ENCODE results near the gene FTO.

FTO gene

DNA sequence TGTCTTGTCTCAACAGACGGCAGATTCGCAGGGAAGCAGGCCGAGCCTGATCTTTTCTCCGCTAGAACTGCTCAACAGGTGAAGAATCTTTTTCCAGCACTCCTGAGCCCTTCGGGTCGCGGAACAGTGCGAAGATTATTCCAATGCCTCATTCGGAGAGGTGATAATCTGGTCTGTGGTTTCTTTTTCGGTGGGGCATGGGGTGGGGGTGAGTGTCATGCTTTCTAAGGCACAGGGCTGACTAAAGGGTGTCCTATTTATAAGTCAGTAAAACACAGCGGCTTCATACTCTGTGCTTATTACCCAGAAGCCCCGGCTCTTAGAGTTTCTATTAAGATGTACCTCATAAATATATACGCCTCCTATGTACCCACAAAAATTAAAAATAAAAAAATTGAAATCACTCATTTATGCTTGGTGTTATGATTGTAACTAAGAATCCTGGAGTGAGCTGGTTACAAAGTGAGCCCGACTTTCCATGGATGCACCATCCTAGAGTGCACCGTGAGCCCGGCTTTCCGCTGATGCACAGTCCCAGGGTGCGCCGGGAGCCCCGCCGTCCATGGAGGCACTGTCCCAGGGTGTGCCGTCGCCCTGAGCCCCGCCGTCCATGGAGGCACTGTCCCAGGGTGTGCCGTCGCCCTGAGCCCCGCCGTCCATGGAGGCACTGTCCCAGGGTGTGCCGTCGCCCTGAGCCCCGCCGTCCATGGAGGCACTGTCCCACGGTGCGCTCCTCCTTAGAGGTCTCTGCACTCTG is 417.8 kb downstream of the FTO start:
- no peak for DNase-seq (ENCODE audit: low read depth in 2 of 2)

DNA sequence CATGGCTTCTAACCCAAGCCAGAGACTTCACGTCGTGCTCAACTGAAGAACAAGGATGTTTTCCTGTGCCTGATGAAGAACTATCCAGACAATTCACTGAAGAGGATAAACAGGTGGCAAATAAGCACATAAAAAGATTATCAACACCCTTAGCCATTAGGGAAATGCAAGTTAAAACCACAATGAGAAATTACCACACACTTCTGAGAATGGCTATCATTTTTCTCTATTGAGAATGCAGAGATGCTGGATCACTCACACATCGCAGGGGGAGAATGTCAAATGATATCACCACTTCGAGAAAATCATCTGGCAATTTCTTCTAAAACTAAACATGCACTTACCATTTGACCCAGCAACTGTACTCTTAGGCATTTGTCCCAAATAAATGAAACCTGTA is 419.8 kb downstream of the FTO start:
- no peak for DNase-seq (ENCODE audit: low read depth in 2 of 2)

DNA sequence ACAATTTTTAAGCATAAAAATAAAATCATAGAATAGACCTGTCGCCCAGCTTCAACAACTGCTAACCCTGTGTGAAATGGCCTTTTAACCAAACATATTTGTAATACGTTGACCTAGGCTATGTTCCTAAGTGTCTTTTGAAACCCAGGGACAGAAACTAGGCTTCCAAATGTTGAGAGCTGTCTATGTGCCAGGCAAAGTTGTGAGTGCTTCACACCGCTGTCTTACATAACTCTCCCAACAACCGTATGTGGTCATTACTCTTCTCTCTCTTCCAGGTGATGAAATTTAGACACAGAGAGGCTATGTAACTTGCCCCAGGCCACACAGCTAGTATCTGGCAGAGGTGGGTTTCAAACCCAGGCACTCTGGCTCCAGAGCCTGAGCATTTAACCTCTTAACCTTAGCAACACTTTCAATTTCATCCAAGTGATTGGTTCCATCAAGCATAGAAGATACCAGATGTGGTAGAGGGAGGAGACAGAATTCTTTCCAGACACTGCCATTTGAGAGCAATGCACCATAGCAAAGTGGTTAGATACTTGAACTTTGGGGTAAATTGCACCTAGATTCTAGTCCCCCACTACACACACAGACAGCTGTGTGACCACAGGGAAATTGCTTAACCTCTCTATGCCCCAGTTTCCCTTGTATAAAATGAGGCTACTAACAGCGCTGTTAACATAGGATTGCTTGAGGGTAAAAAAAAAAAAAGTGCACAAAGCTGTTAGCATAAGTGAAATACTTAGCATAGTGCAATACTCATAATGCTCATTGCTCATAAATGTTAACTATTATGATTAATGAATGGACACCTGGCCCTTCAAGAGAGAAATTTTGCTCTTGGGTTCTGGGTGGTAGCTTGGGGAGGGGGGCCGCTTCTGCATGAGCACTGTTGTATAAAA is 422.0 kb downstream of the FTO start:
- no peak for DNase-seq (ENCODE audit: low read depth in 2 of 2)

DNA sequence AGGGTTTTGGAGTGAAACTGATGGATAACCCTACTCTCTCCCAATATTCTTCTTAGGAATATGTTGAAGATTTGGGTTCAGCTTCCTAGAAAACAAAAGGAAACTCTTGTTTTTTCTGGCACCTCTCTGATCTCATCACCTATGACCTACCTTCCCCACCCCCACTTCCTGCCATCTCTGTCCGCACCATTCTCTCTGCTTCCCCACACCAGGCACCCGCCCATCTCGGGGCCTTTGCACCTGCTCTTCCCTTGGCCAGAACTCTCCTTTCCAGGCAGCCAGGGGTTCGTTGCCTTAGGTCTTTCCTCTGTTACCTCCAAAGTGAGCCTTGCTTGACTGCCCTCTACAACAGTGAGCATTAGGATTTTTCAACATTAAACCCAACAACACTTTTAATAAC is 423.0 kb downstream of the FTO start:
- no peak for DNase-seq (ENCODE audit: low read depth in 2 of 2)

DNA sequence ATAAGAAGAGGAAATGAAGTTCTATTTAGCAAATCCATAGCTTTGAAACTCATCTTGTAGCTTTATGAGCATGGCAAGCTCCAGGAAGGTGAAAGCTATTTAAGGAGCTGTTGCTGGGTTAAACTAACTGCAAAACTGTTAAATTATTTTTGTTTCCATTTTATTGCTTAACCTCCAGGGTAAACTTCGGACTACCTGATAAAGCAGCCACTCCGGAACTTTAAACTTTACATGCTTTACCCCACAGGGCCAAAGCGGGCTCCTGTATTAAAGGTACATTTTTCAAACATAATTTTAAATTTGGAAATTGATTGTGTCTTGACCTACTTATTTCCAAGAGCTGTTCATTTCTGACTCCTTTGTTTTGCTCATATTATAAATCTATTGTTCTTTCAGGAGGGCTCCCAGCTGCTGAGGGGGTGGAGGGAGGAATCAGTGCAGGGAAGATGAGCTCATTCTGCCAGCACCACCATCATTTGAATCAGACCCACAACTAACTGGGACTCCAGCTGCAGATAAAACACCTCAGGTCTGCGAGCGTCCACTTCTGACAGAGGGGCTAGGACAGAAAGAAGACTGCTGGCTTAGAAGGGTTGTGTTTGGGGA is 424.8 kb downstream of the FTO start:
- DNase-seq (ENCODE audit: low read depth in 2 of 2): no peak

DNA sequence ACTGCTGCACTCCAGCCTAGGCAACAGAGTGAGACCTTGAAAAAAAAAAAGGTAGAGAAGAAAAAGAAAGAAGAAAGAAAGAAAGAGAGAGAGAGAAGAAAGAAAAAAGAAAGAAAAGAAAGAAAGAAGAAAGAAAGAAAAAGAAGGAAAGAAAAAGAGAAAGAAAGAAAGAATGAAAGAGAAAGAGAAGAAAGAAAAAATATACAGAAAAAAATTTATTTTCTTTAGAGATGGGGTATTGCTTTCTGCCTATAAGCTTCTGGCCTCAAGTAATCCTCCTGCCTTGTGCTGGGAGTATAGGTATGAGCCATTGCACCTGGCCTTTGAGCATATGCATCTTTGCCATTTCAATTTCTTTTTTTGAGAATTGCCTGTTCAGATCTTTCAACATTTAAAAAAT is 425.9 kb downstream of the FTO start:
- DNase-seq (ENCODE audit: low read depth in 2 of 2): no peak

DNA sequence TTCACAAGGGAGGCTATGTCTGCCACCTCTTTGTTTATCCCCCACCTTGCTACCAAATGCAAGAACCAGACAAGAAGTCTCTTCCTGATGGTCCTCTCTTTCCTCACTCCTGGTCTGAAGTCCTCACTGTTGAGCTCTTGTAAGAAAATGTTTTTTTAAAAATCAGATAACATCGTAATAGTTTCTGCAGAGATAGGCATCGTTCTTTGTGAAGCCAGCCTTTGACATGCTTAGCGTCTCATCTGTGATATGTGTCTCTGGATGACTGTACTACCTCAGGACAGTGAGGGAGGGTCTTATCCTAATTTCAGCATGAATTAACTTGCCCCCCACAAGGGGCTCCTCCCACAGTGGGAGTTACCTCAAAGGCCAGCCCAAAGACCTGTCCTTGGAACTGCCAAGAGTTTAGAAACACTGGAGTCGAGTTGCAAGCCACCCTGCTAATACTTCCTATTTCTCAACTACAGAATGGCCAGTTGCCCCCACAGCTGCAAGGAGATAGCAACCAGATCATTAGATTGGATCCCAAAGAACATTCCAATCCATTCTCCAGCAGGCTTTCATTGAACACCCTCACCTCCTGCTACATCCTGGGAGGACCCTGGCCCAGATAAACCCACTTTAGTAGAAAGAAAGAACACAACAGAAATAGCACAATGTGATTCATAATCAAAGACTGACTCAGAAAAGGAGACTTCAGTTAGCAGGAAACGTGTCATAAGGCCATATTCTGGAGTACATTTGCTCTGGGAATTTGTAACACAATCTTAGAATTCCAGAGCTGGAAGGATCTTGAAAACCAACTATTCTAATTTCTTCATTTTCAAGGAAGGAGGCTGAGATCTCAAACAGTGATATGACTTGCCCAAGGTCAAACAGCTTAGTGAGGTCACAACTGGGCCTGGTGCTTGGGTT is 431.7 kb downstream of the FTO start:
- DNase-seq (ENCODE audit: low read depth in 2 of 2): no peak

DNA sequence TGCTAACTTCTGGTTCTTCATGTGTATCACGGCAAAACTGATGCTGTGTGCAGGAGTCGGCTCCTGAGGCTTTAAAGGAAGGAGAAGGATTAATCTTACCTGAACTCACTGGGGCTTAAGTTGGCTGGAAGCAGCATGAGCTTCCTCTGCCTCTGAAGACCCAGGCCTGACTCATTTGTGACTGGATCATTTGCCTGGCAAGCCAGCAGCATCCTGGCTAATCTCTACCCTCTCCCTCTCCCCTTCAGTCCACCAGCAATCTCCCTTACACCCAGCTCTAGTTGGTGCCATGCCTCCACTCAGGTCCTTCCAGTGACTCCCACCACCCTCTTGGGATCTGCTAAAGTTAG is 432.3 kb downstream of the FTO start:
- DNase-seq (ENCODE audit: low read depth in 2 of 2): no peak

DNA sequence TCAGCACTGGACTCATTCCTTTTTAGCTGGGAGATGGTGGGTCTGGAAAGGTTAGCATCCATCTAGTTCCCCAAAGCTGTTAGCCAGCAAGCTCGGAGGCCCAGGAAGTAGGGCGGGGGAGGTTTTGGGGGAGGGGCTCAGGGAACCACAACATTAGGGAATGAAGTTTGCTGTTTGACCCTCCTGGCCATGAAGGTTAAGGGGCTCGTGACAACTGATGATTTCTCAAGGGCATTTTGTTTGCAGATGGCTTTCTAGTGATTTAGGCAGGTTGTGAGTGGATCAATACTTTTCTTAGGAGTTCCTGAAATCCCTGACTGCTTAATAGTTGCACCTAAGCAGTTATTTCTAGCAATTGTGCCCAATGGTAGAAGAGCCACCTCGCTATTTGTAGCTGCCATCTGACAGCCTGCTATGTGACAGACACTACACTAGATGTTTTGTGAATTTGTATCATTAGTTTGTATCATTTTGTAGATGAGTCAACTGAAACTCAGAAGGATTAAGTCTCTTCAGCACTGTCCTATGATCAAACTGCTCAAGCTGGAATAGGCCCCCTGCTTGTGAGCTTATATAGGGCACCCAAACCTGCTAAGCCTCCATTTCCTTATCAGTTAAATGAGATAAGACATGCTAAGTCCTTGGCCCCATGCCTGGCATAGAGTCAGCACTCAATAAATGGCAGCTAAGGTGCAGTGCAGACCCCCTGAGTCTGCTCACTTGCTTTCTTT is 436.3 kb downstream of the FTO start:
- DNase-seq (ENCODE audit: low read depth in 2 of 2): no peak

DNA sequence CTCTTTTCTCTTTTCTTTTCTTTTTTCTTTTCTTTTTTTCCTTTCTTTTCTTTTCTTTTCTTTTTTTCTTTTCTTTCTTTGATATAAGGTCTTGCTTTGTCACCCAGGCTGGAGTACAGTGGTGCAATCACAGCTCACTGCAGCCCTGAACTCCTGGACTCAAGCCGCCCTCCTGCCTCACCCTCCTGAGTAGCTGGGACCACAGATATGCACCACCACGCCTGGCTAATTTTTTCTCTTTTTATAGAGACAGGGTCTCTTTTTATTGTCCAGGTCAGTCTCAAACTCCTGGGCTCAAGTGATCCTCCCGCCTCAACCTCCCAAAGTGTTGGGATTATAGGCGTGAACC is 436.8 kb downstream of the FTO start:
- no peak for DNase-seq (ENCODE audit: low read depth in 2 of 2)

DNA sequence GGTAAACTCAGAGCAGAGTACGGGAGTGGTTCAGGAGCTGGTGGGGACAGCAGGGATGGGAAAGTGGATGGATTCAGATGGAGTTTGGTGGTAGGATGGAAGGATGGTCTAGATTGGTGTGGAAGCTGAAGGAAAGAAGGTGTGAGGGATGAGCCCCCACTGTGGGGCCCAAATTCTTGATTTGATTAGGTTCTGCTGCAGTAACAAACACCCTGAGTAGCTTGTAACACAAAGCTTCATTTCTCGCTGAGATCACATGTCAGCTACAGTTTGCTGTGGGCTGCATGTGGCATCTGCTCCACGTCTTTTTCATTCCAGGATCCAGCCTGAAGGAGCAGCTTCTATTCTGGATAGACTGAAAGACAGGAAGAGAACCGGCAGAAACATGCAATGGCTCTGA is 438.8 kb downstream of the FTO start:
- no peak for DNase-seq (ENCODE audit: low read depth in 2 of 2)

DNA sequence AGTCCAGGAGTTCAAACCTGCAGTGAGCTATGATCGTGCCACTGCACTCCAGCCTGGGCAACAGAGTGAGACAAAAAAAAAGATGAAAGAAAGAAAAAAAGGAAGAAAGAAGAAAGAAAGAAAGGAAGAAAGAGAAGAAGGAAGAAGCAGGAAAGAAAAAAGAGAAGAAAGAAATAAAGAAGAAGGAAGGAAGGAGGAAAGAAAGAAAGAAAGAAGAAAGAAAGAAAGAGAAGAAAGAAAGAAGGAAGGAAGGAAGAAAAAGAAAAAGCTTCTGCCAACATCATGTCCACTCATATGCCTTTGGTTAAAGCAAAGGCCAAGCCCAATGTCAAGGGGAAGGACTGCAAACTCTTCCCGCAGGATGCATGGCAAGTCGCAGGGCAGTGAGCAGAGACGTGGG is 439.5 kb downstream of the FTO start:
- no peak for DNase-seq (ENCODE audit: low read depth in 2 of 2)

DNA sequence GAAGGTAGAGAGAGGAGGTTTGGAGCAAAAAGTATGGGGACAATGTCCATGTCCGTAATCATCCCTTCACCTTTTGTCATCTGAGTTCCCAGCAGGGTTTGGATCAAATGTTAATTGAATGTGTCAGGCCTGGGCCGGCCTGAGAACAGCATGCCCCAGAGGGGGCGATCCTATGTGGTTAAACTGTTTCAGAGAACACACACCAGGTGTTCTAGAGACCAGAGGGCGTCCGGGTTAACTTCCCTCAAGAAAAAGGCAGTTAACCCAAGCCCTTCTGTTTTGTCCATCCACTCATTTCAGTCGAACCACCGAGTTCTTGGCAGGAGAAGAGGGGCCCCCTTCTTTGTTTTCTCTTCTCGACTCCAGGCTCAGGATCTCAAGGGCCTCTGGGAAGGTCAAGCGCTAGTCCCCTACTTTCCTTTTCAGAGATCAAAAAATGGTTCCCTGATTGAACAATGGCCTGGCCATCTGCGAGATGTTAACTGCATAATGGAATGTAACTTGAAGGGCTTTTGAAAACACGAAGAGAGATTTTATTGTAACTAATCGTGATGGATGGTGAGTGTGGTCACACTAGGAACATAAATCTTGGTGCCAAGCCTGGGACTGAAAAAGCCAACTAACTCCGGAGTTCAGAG is 440.1 kb downstream of the FTO start:
- DNase-seq (ENCODE audit: low read depth in 2 of 2): no peak

DNA sequence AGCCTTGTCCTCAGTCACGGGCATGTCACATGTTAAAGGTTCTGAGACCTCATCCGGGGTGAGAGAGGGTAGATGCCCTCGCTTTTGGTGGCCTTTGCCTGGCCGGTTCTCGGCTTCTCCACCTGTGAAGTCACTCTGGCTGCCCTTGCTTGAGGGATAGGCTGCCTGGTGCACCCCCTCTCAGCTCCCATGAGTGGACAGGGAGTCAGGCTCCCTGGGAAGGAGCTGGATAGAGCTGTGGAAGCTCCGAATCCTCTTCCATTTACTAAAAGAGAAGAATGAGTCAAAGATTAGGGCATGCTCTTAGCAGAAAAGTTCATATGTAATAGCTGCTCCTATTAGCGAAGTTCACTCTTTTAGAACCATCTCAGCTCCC is 440.6 kb downstream of the FTO start:
- DNase-seq (ENCODE audit: low read depth in 2 of 2): no peak

DNA sequence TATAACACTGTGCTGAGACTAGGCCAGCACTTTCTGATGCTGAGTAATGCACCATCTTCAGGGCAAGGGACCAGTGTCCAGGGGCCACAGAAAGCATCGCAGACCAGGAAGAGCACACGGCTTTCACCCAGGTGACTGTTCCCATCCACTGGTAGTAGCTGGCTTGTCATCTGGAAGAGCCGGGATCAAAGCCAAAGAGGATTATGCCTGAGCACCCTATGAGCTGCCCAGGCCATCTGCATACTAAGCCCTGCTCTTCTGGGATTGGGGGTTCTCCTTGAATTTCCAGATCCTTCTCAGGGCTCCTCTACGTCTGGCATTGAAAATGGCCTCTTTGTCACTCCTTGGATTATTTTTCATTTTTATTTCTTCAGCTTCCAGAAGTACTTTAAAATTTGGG is 441.9 kb downstream of the FTO start:
- no peak for DNase-seq (ENCODE audit: low read depth in 2 of 2)

DNA sequence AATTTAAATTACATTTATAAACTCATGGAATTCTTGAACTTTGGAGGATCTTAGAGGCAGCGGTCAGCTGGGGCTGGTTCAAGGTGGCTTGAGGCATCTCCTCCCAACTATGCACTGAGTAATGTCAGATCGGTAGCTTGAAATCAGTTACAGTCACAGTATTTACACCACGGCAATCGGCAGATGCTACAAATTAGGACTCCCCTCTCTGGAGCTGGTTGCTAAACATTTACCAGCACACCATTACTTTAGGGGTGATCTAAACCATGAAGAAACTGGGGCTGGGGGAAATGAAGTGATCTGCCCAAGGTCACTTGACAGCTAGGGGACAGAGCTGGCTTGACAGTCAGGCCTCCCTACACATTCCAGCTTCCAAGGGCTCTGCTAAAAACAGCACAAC is 445.0 kb downstream of the FTO start:
- no peak for DNase-seq (ENCODE audit: low read depth in 2 of 2)

DNA sequence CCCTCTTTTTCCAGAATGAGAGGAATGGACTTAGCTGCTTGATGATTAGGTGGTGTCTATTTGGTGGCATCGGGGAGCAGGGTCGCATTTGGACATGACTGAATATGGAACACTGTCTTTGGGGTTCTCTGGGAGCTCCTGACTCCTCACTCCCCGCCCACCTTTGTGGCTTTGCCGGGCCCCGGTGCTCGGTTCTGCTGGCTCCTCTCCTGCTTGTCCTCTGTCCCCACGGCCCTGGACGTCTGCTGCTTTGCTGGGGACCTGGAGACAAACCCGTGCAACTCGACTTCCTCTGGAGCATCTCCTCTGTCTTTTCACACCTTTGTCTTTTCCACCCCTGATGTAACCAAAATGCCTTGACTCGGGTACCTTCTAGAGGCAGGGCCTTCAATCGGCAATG is 446.9 kb downstream of the FTO start:
- DNase-seq (ENCODE audit: low read depth in 2 of 2): no peak

DNA sequence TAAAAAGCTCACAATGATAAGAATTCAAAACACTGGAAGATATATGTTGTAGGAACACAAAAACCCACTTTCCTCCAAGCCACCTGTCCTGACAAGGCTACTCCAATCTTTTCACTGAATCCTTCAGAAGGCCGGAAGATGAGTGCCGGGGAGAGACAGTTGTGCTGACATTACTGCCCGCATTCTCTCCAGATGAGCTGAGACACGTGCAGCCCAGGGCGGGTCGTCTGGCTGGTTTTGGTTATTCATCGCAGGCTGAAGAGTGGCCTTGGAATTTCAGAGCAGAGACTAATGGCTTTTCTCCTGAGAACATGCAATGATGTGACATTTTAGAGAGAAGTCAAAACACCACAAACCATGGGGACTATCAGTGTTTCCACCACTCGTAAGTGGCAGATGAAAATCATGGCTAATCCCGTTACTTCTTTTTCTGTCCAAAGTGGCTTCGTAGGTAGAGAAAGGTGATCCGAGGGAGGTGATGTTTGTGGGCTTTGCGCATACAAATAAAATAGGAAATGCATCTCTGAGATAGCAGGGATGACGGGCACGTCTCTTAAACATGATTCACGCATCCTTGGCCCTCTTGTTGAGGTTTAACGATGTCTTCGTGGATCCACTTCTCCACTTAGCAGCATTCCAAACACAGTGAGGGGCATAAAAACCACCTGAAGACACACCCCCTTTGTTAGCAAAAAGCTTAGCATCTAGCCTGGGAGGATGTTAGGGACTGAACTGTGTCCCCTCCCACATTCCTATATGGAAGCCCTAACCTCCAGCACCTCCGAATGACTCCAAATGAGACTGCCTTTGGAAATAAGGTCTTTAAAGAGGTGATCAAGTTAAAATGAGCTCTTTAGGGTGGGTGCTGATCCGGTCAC is 448.6 kb downstream of the FTO start:
- no peak for DNase-seq (ENCODE audit: low read depth in 2 of 2)

DNA sequence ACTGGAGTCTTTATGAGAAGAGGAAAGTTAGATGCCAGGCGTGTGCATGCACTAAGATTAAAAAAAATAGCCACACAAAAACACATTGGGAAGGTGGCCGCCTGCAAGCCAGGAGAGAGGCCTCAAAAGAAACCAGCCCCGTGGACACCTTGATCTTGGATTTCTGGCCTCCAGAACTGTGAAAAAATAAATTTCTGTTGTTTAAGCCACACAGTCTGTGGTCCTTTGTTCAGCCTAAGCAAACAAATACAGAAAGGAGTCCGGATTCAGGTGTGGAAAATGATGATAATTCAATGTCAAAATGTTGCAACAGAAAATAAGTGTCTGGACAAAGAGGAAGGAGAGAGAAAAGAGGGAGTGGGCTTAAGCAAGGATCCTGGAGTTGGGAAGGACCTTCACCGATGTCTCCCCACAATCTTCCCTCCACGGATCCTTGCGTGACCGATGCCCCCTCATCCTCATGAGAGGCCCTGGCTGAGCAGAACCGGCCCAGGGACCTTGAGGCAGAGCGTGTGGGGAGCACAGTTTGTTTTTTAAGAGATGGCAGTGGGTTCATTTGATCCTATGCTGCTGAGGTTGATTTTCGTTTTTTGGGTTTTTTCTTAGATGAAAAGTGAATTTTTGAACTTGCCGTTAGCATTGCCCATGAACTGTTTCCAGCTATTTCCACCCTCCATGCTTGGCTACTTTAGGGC is 449.4 kb downstream of the FTO start:
- DNase-seq (ENCODE audit: low read depth in 2 of 2): no peak

Measured in stimulated activated CD4-positive, alpha-beta T cell treated with anti-CD3 and anti-CD28 coated beads, Interleukin-15, amount 100 ng/mL, for 48 hours (primary cell).